HG02759 (cell line): ENCODE data around the gene DCXR.

ENCODE experiments used
- ATAC-seq: cut with Tn5 transposase; IDR thresholded peaks from one replicate; pipeline ENCODE4 v1.9.1; 2021; ENCODE audit warnings: mild to moderate bottlenecking, moderate library complexity; ENCODE audit not compliant: unreplicated experiment

Gene DCXR

GRCh38 chr17:82024859-82025258 is 12.6 kb downstream of the DCXR start:
- no peak for ATAC-seq

- peak; percentile 13 for ATAC-seq
Observed at GRCh38 chr17:82023447-82024241, 13.9 kb downstream of the DCXR start.

GRCh38 chr17:82022981-82023446 is 14.5 kb downstream of the DCXR start, which contains the start of gene LRRC45:
Gene LRRC45, plus strand, starts transcription at chr17:82023305. Its CDS starts 339 bp downstream, at chr17:82023644.
- ATAC-seq = peak; percentile 85

- ATAC-seq = peak; percentile 20
Observed at GRCh38 chr17:82022310-82022980, 15.1 kb downstream of the DCXR start, which contains the start of gene CENPX. Gene CENPX, minus strand, starts transcription at chr17:82022878. Its CDS starts 17 bp downstream, at chr17:82022861.

- no peak for ATAC-seq
Observed at GRCh38 chr17:82021900-82022309, 15.6 kb downstream of the DCXR start.

- no peak for ATAC-seq
Observed at GRCh38 chr17:82021107-82021899, 16.2 kb downstream of the DCXR start.

GRCh38 chr17:82020572-82021106 is 16.9 kb downstream of the DCXR start:
- ATAC-seq = no peak

GRCh38 chr17:82019690-82020571 is 17.6 kb downstream of the DCXR start:
- no peak for ATAC-seq

- ATAC-seq = no peak
Observed at GRCh38 chr17:82018989-82019689, 18.4 kb downstream of the DCXR start.

GRCh38 chr17:82018152-82018988 is 19.1 kb downstream of the DCXR start:
- no peak for ATAC-seq

- no peak for ATAC-seq
Observed at GRCh38 chr17:82017612-82018151, 19.8 kb downstream of the DCXR start.

GRCh38 chr17:82016875-82017459 is 20.5 kb downstream of the DCXR start:
- ATAC-seq = no peak

GRCh38 chr17:82016061-82016874 is 21.2 kb downstream of the DCXR start:
- no peak for ATAC-seq

- no peak for ATAC-seq
Observed at GRCh38 chr17:82015311-82015971, 22.1 kb downstream of the DCXR start.

GRCh38 chr17:82014971-82015310 is 22.6 kb downstream of the DCXR start:
- no peak for ATAC-seq

- no peak for ATAC-seq
Observed at GRCh38 chr17:82014432-82014831, 23.1 kb downstream of the DCXR start.
